Tibial nerve (tissue), 4 donors: ENCODE results near the gene FRYL. TPM values are rescaled to one million over a fixed set of nuclear protein-coding genes. Genes with fewer than 3 reads are reported as not detected.

Source experiments
- DNase-seq, 2 donors: peaks; one replicate each; pipeline ENCODE4 v3.0.0-alpha.2; 2019; ENCODE audit warnings: low spot score in 2 of 2
- H3K27ac ChIP-seq, 4 donors: fragments of 200-600 bp; sonication (generic) in 3 of 4; one replicate each; pipeline ENCODE4 v1.5.1; 2017 to 2019; ENCODE audit warnings: mild to moderate bottlenecking in 1 of 4
- H3K27me3 ChIP-seq, 2 donors: fragments of 200-600 bp; sonication (generic) in 1 of 2; one replicate each; pipeline versions ENCODE4 v1.5.1 to v1.6.0; 2017 to 2019
- H3K36me3 ChIP-seq, 3 donors: fragments of 200-600 bp; sonication (generic); one replicate each; pipeline ENCODE4 v1.5.1; 2018 to 2019
- H3K4me1 ChIP-seq, 4 donors: fragments of 200-600 bp; sonication (generic) in 3 of 4; one replicate each; pipeline ENCODE4 v1.5.1; 2017 to 2019
- H3K4me3 ChIP-seq, 4 donors: fragments of 200-600 bp; sonication (generic) in 3 of 4; one replicate each; pipeline ENCODE4 v1.5.1; 2017 to 2019; ENCODE audit warnings: mild to moderate bottlenecking in 1 of 4, moderate library complexity in 1 of 4
- H3K9me3 ChIP-seq, 4 donors: fragments of 200-600 bp; sonication (generic) in 3 of 4; one replicate each; pipeline ENCODE4 v1.5.1; 2017 to 2019
- EP300 ChIP-seq, 2 donors: sonication (generic); formaldehyde crosslinking; IDR thresholded peaks; one replicate each; pipeline ENCODE4 v1.6.1; 2017; ENCODE audit warnings: antibody characterized with exemption in 2 of 2, mild to moderate bottlenecking in 1 of 2
- POLR2A ChIP-seq, 2 donors: fragments of 450-650 bp; IDR thresholded peaks; one replicate each; pipeline ENCODE4 v1.6.1; 2017; ENCODE audit warnings: antibody characterized with exemption in 2 of 2, mild to moderate bottlenecking in 2 of 2, moderate library complexity in 2 of 2
- WGBS, 2 donors: methylation state at CpG; one replicate each; pipeline ENCODE4 v1.1.5; 2018; 5-methylcytosine and 5-hydroxymethylcytosine counted together
- total RNA-seq, 4 donors: library from RNA; depleted of rRNA; stranded (reverse); fragments of >200 nt; gene quantifications; one replicate each; pipeline ENCODE4 v1.1.0, GENCODE V29; 2016
- TF ChIP-seq, protein P1 (sequence below), 5 experiments: fragments of 200-600 bp in 3 of 5; fragments of 450-650 bp in 2 of 5; sonication (generic) in 3 of 5; IDR thresholded peaks; one replicate each; pipeline ENCODE4 v1.5.1; 2016 to 2019; ENCODE audit warnings: antibody characterized with exemption in 5 of 5, mild to moderate bottlenecking in 3 of 5, moderate library complexity in 2 of 5

The FRYL gene
- total RNA-seq, 4 donors from 2014 or later, result 88.3 to 122 (median 99.7) TPM

DNA sequence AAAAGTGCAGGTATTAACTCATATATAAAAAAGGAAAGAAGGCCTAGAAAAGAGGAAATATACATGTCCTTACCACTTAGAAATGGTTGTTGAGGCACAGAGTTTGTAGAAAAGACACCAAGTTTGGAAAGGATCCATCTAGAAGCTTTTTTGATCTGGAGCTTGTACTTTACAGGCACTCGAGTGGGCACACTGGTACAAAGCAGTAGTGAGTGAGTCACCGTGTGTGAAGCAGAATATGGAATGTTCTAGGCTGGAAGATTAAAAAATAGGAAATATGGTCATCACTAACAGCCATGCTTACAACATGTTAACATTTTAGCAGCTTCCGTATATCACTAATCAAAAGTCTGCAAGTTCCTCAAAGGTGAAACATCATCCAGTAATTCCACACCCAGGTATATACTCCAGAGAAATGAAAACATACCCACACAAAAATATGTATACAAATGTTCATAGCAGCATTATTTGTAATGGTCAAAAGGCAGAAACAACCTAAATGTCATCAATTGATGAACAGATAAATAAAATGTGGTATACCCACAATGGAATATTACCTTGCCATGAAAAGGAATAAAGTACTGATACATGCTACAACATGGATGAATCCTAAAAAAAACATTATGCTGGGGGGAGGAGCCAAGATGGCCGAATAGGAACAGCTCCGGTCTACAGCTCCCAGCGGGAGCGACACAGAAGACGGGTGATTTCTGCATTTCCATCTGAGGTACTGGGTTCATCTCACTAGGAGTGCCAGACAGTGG lies 69.5 kb downstream of the FRYL start:
- H3K36me3 ChIP-seq, result peaks cover 0 to 27% (median 0%) of the 10 kb centered on the region in 3 donors
- no peaks in the 10 kb centered on the region for H3K27me3 ChIP-seq
- peaks cover 0 to 13% (median 0%) of the 10 kb centered on the region in 4 donors for H3K4me1 ChIP-seq
- no peak overlapping the region for H3K4me3 ChIP-seq
- H3K27ac ChIP-seq, result no peak overlapping the region
- no peaks in the 10 kb centered on the region for H3K9me3 ChIP-seq
- TF ChIP-seq, protein P1, sequence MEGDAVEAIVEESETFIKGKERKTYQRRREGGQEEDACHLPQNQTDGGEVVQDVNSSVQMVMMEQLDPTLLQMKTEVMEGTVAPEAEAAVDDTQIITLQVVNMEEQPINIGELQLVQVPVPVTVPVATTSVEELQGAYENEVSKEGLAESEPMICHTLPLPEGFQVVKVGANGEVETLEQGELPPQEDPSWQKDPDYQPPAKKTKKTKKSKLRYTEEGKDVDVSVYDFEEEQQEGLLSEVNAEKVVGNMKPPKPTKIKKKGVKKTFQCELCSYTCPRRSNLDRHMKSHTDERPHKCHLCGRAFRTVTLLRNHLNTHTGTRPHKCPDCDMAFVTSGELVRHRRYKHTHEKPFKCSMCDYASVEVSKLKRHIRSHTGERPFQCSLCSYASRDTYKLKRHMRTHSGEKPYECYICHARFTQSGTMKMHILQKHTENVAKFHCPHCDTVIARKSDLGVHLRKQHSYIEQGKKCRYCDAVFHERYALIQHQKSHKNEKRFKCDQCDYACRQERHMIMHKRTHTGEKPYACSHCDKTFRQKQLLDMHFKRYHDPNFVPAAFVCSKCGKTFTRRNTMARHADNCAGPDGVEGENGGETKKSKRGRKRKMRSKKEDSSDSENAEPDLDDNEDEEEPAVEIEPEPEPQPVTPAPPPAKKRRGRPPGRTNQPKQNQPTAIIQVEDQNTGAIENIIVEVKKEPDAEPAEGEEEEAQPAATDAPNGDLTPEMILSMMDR (IDR thresholded peaks at IDR 0.05), result no peak
- no peak for DNase-seq
- 84 to 85% methylated on average over 8 of the region's 8 CpGs for WGBS, 2 donors

DNA sequence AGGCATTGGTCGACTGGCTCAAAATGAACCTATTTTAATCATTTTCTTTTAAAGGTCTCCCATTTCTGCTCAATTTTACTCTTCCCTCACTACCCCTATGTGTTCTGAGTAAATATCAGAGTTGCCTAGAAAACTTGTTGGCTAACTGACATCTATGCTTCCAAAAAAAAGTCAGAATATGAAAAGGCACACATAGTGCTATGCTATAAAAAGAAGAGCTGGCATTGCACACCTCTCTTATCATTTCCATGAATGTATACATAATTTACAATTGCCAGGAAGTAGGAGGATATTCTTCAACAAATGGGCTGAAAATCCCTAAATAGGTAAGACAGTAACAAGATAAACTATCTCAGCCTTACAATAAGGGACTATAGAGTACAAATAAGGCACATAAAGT lies 70.2 kb downstream of the FRYL start:
- Histone ChIP-seq H3K27ac (no peak overlapping the region), H3K36me3 (peaks cover 0 to 27% (median 0%) of the 10 kb centered on the region in 3 donors), H3K27me3 (no peaks in the 10 kb centered on the region), H3K4me3 (no peak overlapping the region), H3K9me3 (no peaks in the 10 kb centered on the region), H3K4me1 (peaks cover 0 to 13% (median 0%) of the 10 kb centered on the region in 4 donors)
- 72 to 73% methylated on average over 1 of the region's 1 CpG for WGBS, 2 donors
- DNase-seq, result no peak
- TF ChIP-seq POLR2A (IDR thresholded peaks at IDR 0.05) (no peak), EP300 (IDR thresholded peaks at IDR 0.05) (no peak)
- TF ChIP-seq, protein P1 (IDR thresholded peaks at IDR 0.05), result no peak

DNA sequence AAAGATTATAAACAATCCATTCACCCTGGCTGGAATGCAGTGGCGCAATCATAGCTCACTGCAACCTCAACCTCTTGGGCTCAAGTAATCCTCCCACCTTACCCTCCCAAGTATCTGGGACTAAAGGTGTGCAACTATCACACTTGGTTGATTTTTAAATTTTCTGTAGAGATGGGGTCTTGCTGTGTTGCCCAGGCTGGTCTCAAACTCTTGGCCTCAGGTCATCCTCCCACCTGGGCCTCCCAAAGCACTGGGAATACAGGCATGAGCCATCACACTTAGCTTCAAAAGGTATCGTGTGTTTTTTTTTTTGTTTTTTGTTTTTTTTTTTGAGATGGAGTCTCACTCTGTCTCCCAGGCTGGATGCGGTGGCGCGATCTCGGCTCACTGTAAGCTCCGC lies 71.5 kb downstream of the FRYL start:
- Histone ChIP-seq H3K27me3 (no peaks in the 10 kb centered on the region), H3K36me3 (peaks cover 0 to 27% (median 0%) of the 10 kb centered on the region in 3 donors), H3K27ac (no peak overlapping the region), H3K4me1 (peaks cover 0 to 18% (median 0%) of the 10 kb centered on the region in 4 donors), H3K9me3 (no peaks in the 10 kb centered on the region), H3K4me3 (no peak overlapping the region)
- DNase-seq, result no peak
- TF ChIP-seq, protein P1 (IDR thresholded peaks at IDR 0.05), result no peak
- TF ChIP-seq POLR2A (IDR thresholded peaks at IDR 0.05), result no peak
- no peak for TF ChIP-seq EP300 (IDR thresholded peaks at IDR 0.05)
- 98% methylated on average over 7 of the region's 7 CpGs for WGBS, 2 donors

DNA sequence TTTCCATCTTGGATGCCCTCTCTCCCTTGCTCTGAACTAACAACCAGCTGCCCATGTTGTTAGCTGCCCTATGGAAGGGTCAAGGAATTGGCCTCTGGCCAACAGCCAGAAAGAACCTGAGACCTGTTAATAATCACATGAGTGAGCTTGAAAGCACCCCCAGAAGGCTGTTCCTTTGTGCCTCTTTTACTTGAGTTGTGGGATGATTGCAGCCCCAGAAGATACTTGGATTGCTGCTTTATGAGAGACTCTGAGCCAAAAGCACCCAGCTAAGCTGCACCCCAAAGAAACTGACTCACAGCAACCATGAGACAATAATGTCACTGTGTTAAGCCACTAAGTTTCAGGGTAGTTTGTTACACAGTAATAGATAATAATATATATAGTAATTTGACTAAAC lies 73.3 kb downstream of the FRYL start:
- peaks cover 0 to 27% (median 0%) of the 10 kb centered on the region in 3 donors for H3K36me3 ChIP-seq
- no peaks in the 10 kb centered on the region for H3K27me3 ChIP-seq
- TF ChIP-seq EP300 (IDR thresholded peaks at IDR 0.05), result no peak
- TF ChIP-seq, protein P1 (IDR thresholded peaks at IDR 0.05), result no peak
- TF ChIP-seq POLR2A (IDR thresholded peaks at IDR 0.05), result no peak
- H3K9me3 ChIP-seq, result no peaks in the 10 kb centered on the region
- H3K4me3 ChIP-seq, result no peak overlapping the region
- H3K27ac ChIP-seq, result no peak overlapping the region
- no peak for DNase-seq
- peaks cover 0 to 27% (median 0%) of the 10 kb centered on the region in 4 donors for H3K4me1 ChIP-seq

DNA sequence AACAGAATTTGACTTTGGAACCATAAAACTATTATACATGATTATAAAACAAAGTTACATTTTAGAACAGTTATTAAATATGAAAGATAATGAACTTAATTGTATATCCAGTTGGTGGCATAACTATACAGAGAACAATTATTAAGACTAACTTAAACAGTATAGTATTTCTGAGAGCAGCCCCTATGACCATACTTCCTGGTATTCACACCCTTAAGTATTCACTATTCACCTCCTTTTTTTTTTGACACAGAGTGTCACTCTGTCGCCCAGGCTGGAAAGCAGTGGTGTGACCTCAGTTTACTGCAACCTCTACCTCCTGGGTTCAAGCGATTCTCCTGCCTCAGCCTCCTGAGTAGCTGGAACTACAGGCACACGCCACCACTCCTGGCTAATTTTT lies 74.5 kb downstream of the FRYL start:
- TF ChIP-seq EP300 (IDR thresholded peaks at IDR 0.05) (no peak), POLR2A (IDR thresholded peaks at IDR 0.05) (no peak)
- TF ChIP-seq, protein P1 (IDR thresholded peaks at IDR 0.05), result no peak
- WGBS, 2 donors, result 85 to 87% methylated on average over 3 of the region's 3 CpGs
- Histone ChIP-seq H3K36me3 (peaks cover 0 to 27% (median 0%) of the 10 kb centered on the region in 3 donors), H3K27me3 (no peaks in the 10 kb centered on the region), H3K4me3 (no peak overlapping the region), H3K27ac (no peak overlapping the region), H3K9me3 (no peaks in the 10 kb centered on the region), H3K4me1 (peaks cover 0 to 28% (median 0%) of the 10 kb centered on the region in 4 donors)
- no peak for DNase-seq
